ENCODE measurements around the gene PXDC1. TPM values are rescaled to one million over a fixed set of nuclear protein-coding genes. Genes with fewer than 3 reads are reported as not detected.

Gene PXDC1
- total RNA-seq, 4 donors from 2014 or later = 73.5 to 102 (median 82.7) TPM

DNA sequence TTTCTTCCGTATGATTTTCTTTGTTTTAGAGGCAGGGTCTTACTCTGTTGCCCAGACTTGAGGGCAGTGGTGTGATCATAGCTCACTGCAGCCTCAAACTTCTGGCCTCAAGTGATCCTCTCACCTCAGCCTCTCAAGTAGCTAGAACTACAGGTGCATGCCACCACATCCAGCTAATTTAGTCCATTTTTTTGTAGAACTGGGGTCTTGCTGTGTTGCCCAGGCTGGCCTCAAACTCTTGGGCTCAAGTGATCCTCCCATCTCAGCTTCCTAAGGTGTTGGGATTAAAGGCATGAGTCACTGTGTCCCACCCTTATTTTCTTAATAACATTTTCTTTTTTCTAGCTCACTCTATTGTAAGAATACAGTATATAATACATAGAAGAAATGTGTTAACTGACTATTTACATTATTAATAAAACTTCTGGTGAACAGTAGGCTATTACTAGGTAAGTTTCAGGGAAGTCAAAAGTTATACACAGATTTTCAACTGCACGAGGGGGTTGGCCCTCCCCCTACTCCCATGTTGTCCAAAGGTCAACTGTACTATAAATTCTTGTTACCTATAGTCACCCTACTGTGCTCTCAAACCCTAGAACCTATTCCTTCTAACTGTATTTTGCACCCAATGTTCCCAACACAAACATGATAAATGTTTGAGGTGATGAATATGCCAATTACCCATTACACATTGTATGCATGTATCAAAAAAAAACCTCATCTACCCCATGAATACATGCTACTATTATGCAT, 56.3 kb downstream of the PXDC1 start:
- no peaks in the 10 kb centered on the region for H3K27me3 ChIP-seq
- H3K27ac ChIP-seq = no peak overlapping the region
- no peak overlapping the region for H3K4me3 ChIP-seq (replicated peaks in 1 of 3)
- TF ChIP-seq POLR2A (IDR thresholded peaks at IDR 0.05) = no peak
- TF ChIP-seq, protein P1, sequence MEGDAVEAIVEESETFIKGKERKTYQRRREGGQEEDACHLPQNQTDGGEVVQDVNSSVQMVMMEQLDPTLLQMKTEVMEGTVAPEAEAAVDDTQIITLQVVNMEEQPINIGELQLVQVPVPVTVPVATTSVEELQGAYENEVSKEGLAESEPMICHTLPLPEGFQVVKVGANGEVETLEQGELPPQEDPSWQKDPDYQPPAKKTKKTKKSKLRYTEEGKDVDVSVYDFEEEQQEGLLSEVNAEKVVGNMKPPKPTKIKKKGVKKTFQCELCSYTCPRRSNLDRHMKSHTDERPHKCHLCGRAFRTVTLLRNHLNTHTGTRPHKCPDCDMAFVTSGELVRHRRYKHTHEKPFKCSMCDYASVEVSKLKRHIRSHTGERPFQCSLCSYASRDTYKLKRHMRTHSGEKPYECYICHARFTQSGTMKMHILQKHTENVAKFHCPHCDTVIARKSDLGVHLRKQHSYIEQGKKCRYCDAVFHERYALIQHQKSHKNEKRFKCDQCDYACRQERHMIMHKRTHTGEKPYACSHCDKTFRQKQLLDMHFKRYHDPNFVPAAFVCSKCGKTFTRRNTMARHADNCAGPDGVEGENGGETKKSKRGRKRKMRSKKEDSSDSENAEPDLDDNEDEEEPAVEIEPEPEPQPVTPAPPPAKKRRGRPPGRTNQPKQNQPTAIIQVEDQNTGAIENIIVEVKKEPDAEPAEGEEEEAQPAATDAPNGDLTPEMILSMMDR (IDR thresholded peaks at IDR 0.05) = no peak
- 85 to 88% methylated on average over 2 of the region's 2 CpGs for WGBS, 2 donors
- H3K9me3 ChIP-seq = no peaks in the 10 kb centered on the region
- intact Hi-C loops (cut with DNase I) = no loop called here
- no peaks in the 10 kb centered on the region for H3K36me3 ChIP-seq
- H3K4me1 ChIP-seq = no peaks in the 10 kb centered on the region
- DNase-seq = no peak

DNA sequence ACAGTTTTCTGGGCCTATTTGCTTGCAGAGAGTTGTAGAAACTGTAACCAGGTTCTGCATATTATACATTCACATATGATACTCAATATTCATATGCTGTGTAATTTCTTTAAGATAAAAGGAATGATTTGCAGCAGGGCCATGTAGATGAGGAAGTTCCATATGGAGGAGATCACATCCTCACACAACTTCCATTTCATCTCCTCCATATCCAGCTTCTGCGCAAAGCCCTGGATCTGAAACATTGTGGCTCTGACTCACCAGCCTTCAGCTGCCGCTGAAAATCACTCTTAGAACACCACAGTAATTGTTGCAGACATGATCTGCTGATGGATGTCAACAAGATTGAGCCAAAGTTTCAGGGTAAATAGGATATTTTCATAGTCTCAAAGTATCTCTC, 57.7 kb downstream of the PXDC1 start:
- intact Hi-C loops (cut with DNase I) = no loop called here
- WGBS, 2 donors = 92 to 100% methylated on average over 2 of the region's 2 CpGs
- TF ChIP-seq, protein P1 (IDR thresholded peaks at IDR 0.05) = no peak
- TF ChIP-seq POLR2A (IDR thresholded peaks at IDR 0.05) = no peak

DNA sequence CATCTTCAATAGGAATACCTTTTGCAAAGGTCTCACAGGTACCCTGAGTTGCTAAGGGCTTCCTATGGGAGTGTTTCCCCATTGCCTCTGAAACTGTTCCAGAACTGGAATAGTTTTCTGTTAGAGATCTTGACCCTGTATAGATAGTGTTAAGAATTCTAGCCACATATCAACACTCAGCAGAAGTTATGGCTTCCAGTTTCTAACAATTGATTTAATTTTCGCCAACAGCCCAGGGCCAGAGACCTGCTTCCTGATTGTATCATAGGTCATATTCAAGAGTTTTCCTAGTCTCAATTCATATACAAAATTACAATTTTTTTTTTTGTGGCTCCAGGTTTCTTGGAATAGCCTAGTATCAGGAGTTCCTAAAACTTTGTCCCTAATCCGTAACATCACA, 61.0 kb downstream of the PXDC1 start:
- Histone ChIP-seq H3K4me1 (no peaks in the 10 kb centered on the region), H3K9me3 (no peaks in the 10 kb centered on the region), H3K27me3 (no peaks in the 10 kb centered on the region), H3K36me3 (no peaks in the 10 kb centered on the region), H3K4me3 (replicated peaks in 1 of 3) (no peak overlapping the region), H3K27ac (no peak overlapping the region)
- WGBS, 2 donors = 96% methylated on average over 2 of the region's 2 CpGs
- TF ChIP-seq POLR2A (IDR thresholded peaks at IDR 0.05) = no peak
- TF ChIP-seq, protein P1 (IDR thresholded peaks at IDR 0.05) = no peak
- no peak for DNase-seq
- intact Hi-C loops (cut with DNase I) = no loop called here

More for the DNA sequence above, 57.7 kb downstream of the PXDC1 start:
- H3K36me3 ChIP-seq = no peaks in the 10 kb centered on the region
- no peaks in the 10 kb centered on the region for H3K27me3 ChIP-seq
- DNase-seq = no peak
- no peaks in the 10 kb centered on the region for H3K4me1 ChIP-seq
- no peak overlapping the region for H3K27ac ChIP-seq
- no peak overlapping the region for H3K4me3 ChIP-seq (replicated peaks in 1 of 3)
- H3K9me3 ChIP-seq = no peaks in the 10 kb centered on the region

DNA sequence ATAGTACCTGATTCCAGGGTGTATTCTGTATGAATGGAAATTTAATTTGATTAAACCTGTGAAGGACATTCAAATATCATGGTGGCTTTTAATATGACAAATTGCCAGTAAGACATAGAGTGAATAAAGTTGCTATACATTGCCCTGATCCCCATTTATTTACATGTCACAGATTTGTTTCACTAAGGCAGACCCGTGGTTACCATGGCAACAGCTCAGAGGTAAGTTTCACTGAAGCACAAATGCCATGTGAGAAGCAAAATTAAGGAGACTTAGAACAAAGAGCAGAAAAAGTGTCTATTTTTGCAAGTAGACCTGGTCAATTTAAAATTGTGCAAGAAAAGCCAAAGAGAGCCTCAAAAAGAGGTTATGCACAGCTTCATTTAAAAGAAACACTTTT, 63.7 kb downstream of the PXDC1 start:
- WGBS, 2 donors = 36 to 39% methylated on average over 1 of the region's 1 CpG
- Histone ChIP-seq H3K27ac (no peak overlapping the region), H3K4me1 (no peaks in the 10 kb centered on the region), H3K9me3 (no peaks in the 10 kb centered on the region), H3K36me3 (no peaks in the 10 kb centered on the region), H3K4me3 (replicated peaks in 1 of 3) (no peak overlapping the region), H3K27me3 (no peaks in the 10 kb centered on the region)
- no peak for TF ChIP-seq POLR2A (IDR thresholded peaks at IDR 0.05)
- TF ChIP-seq, protein P1 (IDR thresholded peaks at IDR 0.05) = no peak
- intact Hi-C loops (cut with DNase I) = no loop called here
- no peak for DNase-seq

DNA sequence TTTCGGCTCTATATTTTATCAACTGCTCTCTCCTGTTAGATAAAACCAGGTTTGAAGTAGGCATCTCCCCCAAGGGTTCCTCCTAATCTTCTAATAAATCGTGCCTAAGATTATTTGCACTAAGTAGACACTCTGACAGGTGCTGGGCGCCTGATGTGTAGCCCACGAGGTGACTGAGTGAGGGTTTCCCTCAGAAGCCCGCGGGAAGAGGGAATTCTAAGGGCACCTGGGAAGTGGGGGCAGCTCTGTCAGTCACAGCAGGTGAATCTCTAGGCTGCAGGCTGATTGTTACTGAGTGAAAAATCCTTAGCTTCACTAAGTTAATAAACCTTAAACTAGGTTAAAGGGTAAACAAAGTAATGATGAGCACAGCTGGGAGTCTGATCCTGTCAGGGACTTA, 68.2 kb downstream of the PXDC1 start:
- no peaks in the 10 kb centered on the region for H3K27me3 ChIP-seq
- intact Hi-C loops (cut with DNase I) = no loop called here
- no peaks in the 10 kb centered on the region for H3K4me1 ChIP-seq
- 68 to 73% methylated on average over 6 of the region's 6 CpGs for WGBS, 2 donors
- H3K36me3 ChIP-seq = no peaks in the 10 kb centered on the region
- no peak overlapping the region for H3K27ac ChIP-seq
- no peaks in the 10 kb centered on the region for H3K9me3 ChIP-seq
- TF ChIP-seq, protein P1 (IDR thresholded peaks at IDR 0.05) = no peak
- TF ChIP-seq POLR2A (IDR thresholded peaks at IDR 0.05) = no peak
- H3K4me3 ChIP-seq (replicated peaks in 1 of 3) = no peak overlapping the region
- no peak for DNase-seq

Measured in thyroid gland (tissue), 4 donors.